SH-SY5Y (cell line): ENCODE results near the gene XXYLT1.

Experiments
- GATA2 ChIP-seq: IDR thresholded peaks from 2 replicates; pipeline ENCODE4 v1.6.1; 2011; ENCODE audit warnings: mild to moderate bottlenecking, low read depth, low read length
- GATA3 ChIP-seq: IDR thresholded peaks from 2 replicates; pipeline ENCODE4 v1.6.1; 2011; ENCODE audit warnings: low read depth, mild to moderate bottlenecking, low read length, moderate library complexity

Gene XXYLT1

GRCh38 chr3:195183071-195183776, 87.7 kb downstream of the XXYLT1 start:
- TF ChIP-seq GATA2 (peak; percentile 45; the same call in 1 of the 2 replicates), GATA3 (no peak)

GRCh38 chr3:195182470-195182795, 88.5 kb downstream of the XXYLT1 start:
- no peak for TF ChIP-seq GATA2
- no peak for TF ChIP-seq GATA3

- TF ChIP-seq GATA2 (no peak), GATA3 (no peak)
Observed at GRCh38 chr3:195181741-195182469, 89.1 kb downstream of the XXYLT1 start.

- TF ChIP-seq GATA2 = no peak
- no peak for TF ChIP-seq GATA3
Observed at GRCh38 chr3:195181113-195181498, 89.9 kb downstream of the XXYLT1 start.

- TF ChIP-seq GATA3 = no peak
- TF ChIP-seq GATA2 = no peak
Observed at GRCh38 chr3:195180490-195181112, 90.4 kb downstream of the XXYLT1 start.

GRCh38 chr3:195179776-195180489, 91.0 kb downstream of the XXYLT1 start:
- TF ChIP-seq GATA2 = no peak
- TF ChIP-seq GATA3 = no peak

- TF ChIP-seq GATA3 (no peak), GATA2 (peak; percentile 77)
Observed at GRCh38 chr3:195178124-195178910, 92.6 kb downstream of the XXYLT1 start.

- no peak for TF ChIP-seq GATA3
- no peak for TF ChIP-seq GATA2
Observed at GRCh38 chr3:195177422-195178123, 93.4 kb downstream of the XXYLT1 start.

GRCh38 chr3:195176776-195177175, 94.2 kb downstream of the XXYLT1 start:
- no peak for TF ChIP-seq GATA2
- no peak for TF ChIP-seq GATA3

- TF ChIP-seq GATA3 = no peak
- TF ChIP-seq GATA2 = no peak
Observed at GRCh38 chr3:195175476-195176337, 95.3 kb downstream of the XXYLT1 start.

- no peak for TF ChIP-seq GATA3
- TF ChIP-seq GATA2 = no peak
Observed at GRCh38 chr3:195175076-195175475, 95.9 kb downstream of the XXYLT1 start.

- TF ChIP-seq GATA2 = no peak
- TF ChIP-seq GATA3 = no peak
Observed at GRCh38 chr3:195173657-195174056, 97.3 kb downstream of the XXYLT1 start.
